CD4-positive, alpha-beta T cell treated with Interleukin-1 beta for 1 hour (primary cell): ENCODE measurements around the gene KLK8.
"Not testable (repeated sequence)": the region's sequence is repeated elsewhere in the genome, so short reads cannot be mapped to it uniquely, and the experiment has no call there.

ENCODE experiments used
- DNase-seq, 2 donors: peaks; one replicate each; pipeline ENCODE4 v3.0.0-alpha.2; 2020 to 2022

The KLK8 gene

GRCh38 chr19:50981587-50982146 is 19.7 kb downstream of the KLK8 start:
- DNase-seq: no peak

- no peak for DNase-seq
Measured at GRCh38 chr19:50980208-50980607, 21.2 kb downstream of the KLK8 start.

- DNase-seq: no peak
Measured at GRCh38 chr19:50979758-50980157, 21.6 kb downstream of the KLK8 start.

- DNase-seq: no peak
Measured at GRCh38 chr19:50978772-50979390, 22.5 kb downstream of the KLK8 start.

GRCh38 chr19:50977626-50978025 is 23.8 kb downstream of the KLK8 start:
- no peak for DNase-seq

- DNase-seq: no peak
Measured at GRCh38 chr19:50975766-50976165, 25.6 kb downstream of the KLK8 start.

- no peak for DNase-seq
Measured at GRCh38 chr19:50974702-50975556, 26.5 kb downstream of the KLK8 start.

- no peak for DNase-seq
Measured at GRCh38 chr19:50972795-50973376, 28.5 kb downstream of the KLK8 start.

GRCh38 chr19:50969810-50970209 is 31.6 kb downstream of the KLK8 start:
- DNase-seq: not testable (repeated sequence)

GRCh38 chr19:50969413-50969760 is 32.0 kb downstream of the KLK8 start, which contains the start of gene KLK6:
TSS of gene KLK6 (minus strand) at chr19:50969591. CDS start at chr19:50968104, 1,487 bp downstream.
- no peak for DNase-seq

GRCh38 chr19:50968716-50969412 is 32.5 kb downstream of the KLK8 start:
- DNase-seq: no peak

- no peak for DNase-seq
Measured at GRCh38 chr19:50967929-50968715, 33.3 kb downstream of the KLK8 start.

GRCh38 chr19:50964266-50964665 is 37.1 kb downstream of the KLK8 start:
- no peak for DNase-seq

- no peak for DNase-seq
Measured at GRCh38 chr19:50963381-50963780, 38.0 kb downstream of the KLK8 start.

- DNase-seq: no peak
Measured at GRCh38 chr19:50962245-50962644, 39.2 kb downstream of the KLK8 start.

- no peak for DNase-seq
Measured at GRCh38 chr19:50959731-50960500, 41.5 kb downstream of the KLK8 start.

- no peak for DNase-seq
Measured at GRCh38 chr19:50957587-50957986, 43.8 kb downstream of the KLK8 start.

GRCh38 chr19:50952910-50953309 is 48.5 kb downstream of the KLK8 start, which contains the start of gene KLK5:
TSS of gene KLK5 (minus strand) at chr19:50953038. CDS start at chr19:50952657, 381 bp downstream.
- DNase-seq: no peak

GRCh38 chr19:50949861-50950260 is 51.5 kb downstream of the KLK8 start:
- DNase-seq: no peak

GRCh38 chr19:50947123-50947522 is 54.3 kb downstream of the KLK8 start:
- no peak for DNase-seq
